GM12878 (cell line): ENCODE data around the gene ARVCF. TPM values are rescaled to one million over a fixed set of nuclear protein-coding genes. Genes with fewer than 3 reads are reported as not detected.

ENCODE experiments used
- ATAC-seq: fragments of 200-7000 bp; cut with Tn5 transposase; 3 replicates; pipeline ENCODE4 v1.9.1; 2020; ENCODE audit warnings: mild to moderate bottlenecking, moderate library complexity
- BruUV-seq: library from RNA; stranded (reverse); fragments of 400-500 nt; replicated peaks from 2 replicates; lab custom pipeline; 2021; lab: Mats Ljungman, UMichigan
- CTCF ChIA-PET: fragments of 300-600 bp; sonication (Branson Sonifier 250); formaldehyde crosslinking; extraction: SDS; loops from one replicate; lab custom pipeline; 2021; ENCODE audit warnings: inconsistent platforms; lab: Yijun Ruan, JAX
- POLR2A ChIA-PET: fragments of 350-600 bp; formaldehyde crosslinking; extraction: SDS; loops from one replicate; lab custom pipeline; 2021; ENCODE audit warnings: inconsistent platforms; lab: Charles Lee
- RAD21 ChIA-PET: fragments of 300-600 bp; sonication (Branson Sonifier 250); formaldehyde crosslinking; loops from one replicate; lab custom pipeline; 2023; ENCODE audit warnings: antibody characterized with exemption; ENCODE audit not compliant: unreplicated experiment; lab: Charles Lee
- SMC1A ChIA-PET: fragments of 300-600 bp; sonication (Branson Sonifier 250); formaldehyde crosslinking; loops from one replicate; lab custom pipeline; 2023; ENCODE audit not compliant: unreplicated experiment, uncharacterized antibody; lab: Charles Lee
- DNase-seq: peaks from one replicate; pipeline ENCODE4 v3.0.0-alpha.2; 2011; ENCODE audit warnings: low read depth, low spot score
- FAIRE-seq: peaks from 3 replicates; lab custom pipeline; 2011; peaks lifted over from hg19 to GRCh38; lab: Jason Lieb, UNC
- H2AFZ ChIP-seq: 2 replicates; pipeline ENCODE4 v1.6.0; 2011; ENCODE audit warnings: low read depth, low read length, control low read depth; ENCODE audit not compliant: control insufficient read depth
- H3K27ac ChIP-seq: 2 replicates; pipeline ENCODE4 v1.5.1; 2011; ENCODE audit warnings: control low read depth; ENCODE audit not compliant: control insufficient read depth, insufficient read depth
- H3K27me3 ChIP-seq, 2 experiments: replicated peaks in 1 of 2; 2 replicates each; pipeline versions ENCODE4 v1.6.0 to v1.6.1; 2011; ENCODE audit warnings: low read length in 1 of 2; ENCODE audit not compliant: control insufficient read depth in 2 of 2, insufficient read depth in 2 of 2
- H3K36me3 ChIP-seq, 2 experiments: 2 replicates each; pipeline ENCODE4 v1.5.1; 2011; ENCODE audit warnings: low read length in 1 of 2; ENCODE audit not compliant: control insufficient read depth in 2 of 2, insufficient read depth in 2 of 2
- H3K4me1 ChIP-seq: 2 replicates; pipeline ENCODE4 v1.6.1; 2011; ENCODE audit warnings: mild to moderate bottlenecking, low read length, moderate library complexity, mixed read lengths; ENCODE audit not compliant: control insufficient read depth, insufficient read depth
- H3K4me2 ChIP-seq: 2 replicates; pipeline ENCODE4 v1.6.0; 2011; ENCODE audit warnings: control low read depth; ENCODE audit not compliant: control insufficient read depth, insufficient read depth
- H3K4me3 ChIP-seq: fragments of 200-600 bp; sonication (generic); 2 replicates; pipeline ENCODE4 v1.5.1; 2016
- H3K79me2 ChIP-seq: 2 replicates; pipeline ENCODE4 v1.6.0; 2011; ENCODE audit warnings: low read length; ENCODE audit not compliant: control insufficient read depth, insufficient read depth
- H3K9ac ChIP-seq: 2 replicates; pipeline ENCODE4 v1.8.0; 2011; ENCODE audit warnings: low read length, control low read depth, mixed read lengths; ENCODE audit not compliant: control insufficient read depth, insufficient read depth
- H3K9me3 ChIP-seq: replicated peaks from 3 replicates; pipeline ENCODE4 v1.5.1; 2011; ENCODE audit warnings: mild to moderate bottlenecking, low read length; ENCODE audit not compliant: control insufficient read depth, insufficient read depth
- H4K20me1 ChIP-seq: 2 replicates; pipeline ENCODE4 v1.6.0; 2011; ENCODE audit not compliant: control insufficient read depth, insufficient read depth
- ATF7 ChIP-seq: fragments of 450-650 bp; IDR thresholded peaks from 2 replicates; pipeline ENCODE4 v1.6.1; 2016; ENCODE audit warnings: low read depth, mild to moderate bottlenecking
- BCL11A ChIP-seq: IDR thresholded peaks from 2 replicates; pipeline ENCODE4 v1.6.1; 2011; ENCODE audit warnings: low read depth, low read length
- CEBPB ChIP-seq, 2 experiments: fragments of 150-350 bp in 1 of 2; IDR thresholded peaks; 2 replicates each; pipeline ENCODE4 v1.6.1; 2012 to 2014; ENCODE audit warnings: low read depth in 2 of 2, low read length in 2 of 2, borderline replicate concordance in 1 of 2, inconsistent platforms in 1 of 2
- GABPA ChIP-seq: IDR thresholded peaks from 2 replicates; pipeline ENCODE4 v1.6.1; 2014; ENCODE audit warnings: antibody characterized with exemption, low read depth, mild to moderate bottlenecking, inconsistent platforms
- KDM1A ChIP-seq: fragments of 200-600 bp; sonication (generic); IDR thresholded peaks from 2 replicates; pipeline ENCODE4 v1.6.1; 2016; ENCODE audit warnings: borderline replicate concordance
- MYC ChIP-seq: IDR thresholded peaks from 2 replicates; pipeline ENCODE4 v1.6.1; 2011; ENCODE audit warnings: mild to moderate bottlenecking, low read length, moderate library complexity, inconsistent platforms; ENCODE audit not compliant: insufficient read depth, insufficient replicate concordance, insufficient read length, severe bottlenecking
- NFXL1 ChIP-seq: fragments of 450-650 bp; IDR thresholded peaks from 2 replicates; pipeline ENCODE4 v1.6.1; 2017; ENCODE audit warnings: antibody characterized with exemption, mild to moderate bottlenecking, borderline replicate concordance
- NR2C1 ChIP-seq: fragments of 450-650 bp; IDR thresholded peaks from 2 replicates; pipeline ENCODE4 v1.6.1; 2017; ENCODE audit warnings: antibody characterized with exemption, mild to moderate bottlenecking, moderate library complexity
- RAD21 ChIP-seq: IDR thresholded peaks from 2 replicates; pipeline ENCODE4 v1.6.1; 2011; ENCODE audit warnings: mild to moderate bottlenecking, low read depth, low read length, moderate library complexity; ENCODE audit not compliant: insufficient read depth
- SP1 ChIP-seq: IDR thresholded peaks from one replicate; pipeline ENCODE4 v1.6.1; 2011; ENCODE audit warnings: low read depth, low read length
- SRF ChIP-seq, 2 experiments: IDR thresholded peaks; 2 replicates each; pipeline ENCODE4 v1.6.1; 2011; ENCODE audit warnings: low read depth in 2 of 2, low read length in 2 of 2, mild to moderate bottlenecking in 1 of 2, moderate library complexity in 1 of 2
- TBL1XR1 ChIP-seq: IDR thresholded peaks from 2 replicates; pipeline ENCODE4 v1.6.1; 2012; ENCODE audit warnings: low read depth, low read length, improper control_type of control experiment
- WGBS: methylation state at CpG from one replicate; pipeline ENCODE4 v1.1.6; 2016; ENCODE audit warnings: low lambda C conversion rate; ENCODE audit not compliant: insufficient replicate concordance, insufficient coverage; ENCODE audit errors: missing lambda C conversion rate; 5-methylcytosine and 5-hydroxymethylcytosine counted together
- in situ Hi-C: fragments of 300-500 bp; cut with MboI; formaldehyde crosslinking; loops from 9 replicates; pipeline ENCODE4 v1.14.3; 2018; ENCODE audit warnings: mixed read lengths
- intact Hi-C: fragments of 100-400 bp; cut with micrococcal nuclease; formaldehyde crosslinking; loops from one replicate; pipeline ENCODE4 v1.14.2; 2022; ENCODE audit not compliant: unreplicated experiment
- polyA plus RNA-seq, 11 experiments: library from polyadenylated mRNA; depleted of rRNA in 4 of 11; unstranded in 6 of 11; stranded (reverse) in 5 of 11; fragments of >200 nt; fragmentation: Nextera tagmentation in 4 of 11; fragmentation: Illumina TruSeq in 1 of 11; extraction: Ambion mirVana in 4 of 11; extraction: Trizol in 1 of 11; gene quantifications; 1 replicate in 1 of 11; 2 replicates in 10 of 11; pipeline versions ENCODE4 v1.2.1 to v1.2.3, GENCODE V29; 2011 to 2016; ENCODE audit warnings: inconsistent platforms in 2 of 11, missing spikeins in 2 of 11, low read depth in 1 of 11
- total RNA-seq, 4 experiments: library from RNA; depleted of rRNA in 3 of 4; stranded (reverse); fragments of >200 nt in 3 of 4; fragmentation: Illumina TruSeq in 1 of 4; extraction: Trizol in 1 of 4; gene quantifications; 2 replicates each; pipeline versions ENCODE4 v1.2.1 to v1.2.3, GENCODE V29; 2013 to 2021
- TF ChIP-seq, protein P1 (sequence below): fragments of 450-650 bp; formaldehyde crosslinking; IDR thresholded peaks from 2 replicates; pipeline ENCODE4 v1.4.0; 2020; ENCODE audit warnings: mild to moderate bottlenecking, moderate library complexity
- TF ChIP-seq, protein P2 (sequence below): fragments of 150-350 bp; IDR thresholded peaks from 2 replicates; pipeline ENCODE4 v1.6.1; 2016; ENCODE audit warnings: low read depth, low read length

The ARVCF gene
- total and polyA plus RNA-seq, 10 of the 15 experiments (the other 5 are each of a cell fraction or from before 2014, with no cell fraction given): 0.13 to 1.9 (median 1.0) TPM; not detected in 2

DNA sequence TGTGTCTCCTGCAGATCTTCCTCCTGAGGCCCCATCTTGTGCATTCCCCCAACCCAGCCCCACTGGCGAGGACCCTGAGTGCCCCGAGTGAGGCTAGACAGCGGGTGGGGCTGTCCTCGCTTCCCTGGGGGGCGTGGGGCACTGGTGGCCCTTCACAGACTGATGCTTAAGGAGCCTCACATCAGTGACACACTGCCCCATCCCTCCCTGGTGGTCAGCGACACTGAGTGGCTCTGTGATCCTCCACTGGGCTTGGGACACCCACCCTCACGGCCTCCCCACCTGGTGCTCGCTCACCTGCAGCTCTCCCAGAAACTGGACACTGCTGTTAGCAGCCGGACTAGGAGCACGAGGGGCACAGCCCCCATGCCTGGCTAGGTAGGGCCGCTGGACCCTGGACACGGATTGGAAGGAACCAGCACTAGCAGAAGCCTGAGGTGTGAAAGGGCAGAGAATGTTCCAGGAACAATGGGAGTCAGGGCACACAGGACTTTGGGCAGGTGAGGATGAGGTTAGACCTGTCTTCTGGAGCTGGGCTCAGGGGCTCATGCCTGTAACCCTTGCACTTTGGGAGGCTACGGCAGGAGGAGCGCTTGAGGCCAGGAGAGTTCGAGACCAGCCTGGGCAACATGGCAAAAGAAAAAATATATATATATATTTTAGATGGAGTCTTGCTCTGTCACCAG, 51.8 kb downstream of the ARVCF start:
- in situ Hi-C loops: no loop called here

More for the DNA sequence above, 51.8 kb downstream of the ARVCF start:
- Histone ChIP-seq H3K4me1 (no peaks in the 10 kb centered on the region), H3K27ac (no peak overlapping the region), H3K9me3 (no peaks in the 10 kb centered on the region), H3K4me3 (no peak overlapping the region), H4K20me1 (no peaks in the 10 kb centered on the region), H3K9ac (no peak overlapping the region), H2AFZ (no peak overlapping the region), H3K79me2 (no peaks in the 10 kb centered on the region), H3K36me3 (peaks cover 2 to 3% of the 10 kb centered on the region in 2 experiments; a peak in 2 of 4 replicates), H3K4me2 (no peak overlapping the region), H3K27me3 (no peaks in the 10 kb centered on the region)
- FAIRE-seq (no peak), ATAC-seq (no peak), DNase-seq (no peak)
- SMC1A ChIA-PET: no interaction called here
- TF ChIP-seq TBL1XR1: no peak
- no peak for TF ChIP-seq KDM1A
- TF ChIP-seq, protein P1, sequence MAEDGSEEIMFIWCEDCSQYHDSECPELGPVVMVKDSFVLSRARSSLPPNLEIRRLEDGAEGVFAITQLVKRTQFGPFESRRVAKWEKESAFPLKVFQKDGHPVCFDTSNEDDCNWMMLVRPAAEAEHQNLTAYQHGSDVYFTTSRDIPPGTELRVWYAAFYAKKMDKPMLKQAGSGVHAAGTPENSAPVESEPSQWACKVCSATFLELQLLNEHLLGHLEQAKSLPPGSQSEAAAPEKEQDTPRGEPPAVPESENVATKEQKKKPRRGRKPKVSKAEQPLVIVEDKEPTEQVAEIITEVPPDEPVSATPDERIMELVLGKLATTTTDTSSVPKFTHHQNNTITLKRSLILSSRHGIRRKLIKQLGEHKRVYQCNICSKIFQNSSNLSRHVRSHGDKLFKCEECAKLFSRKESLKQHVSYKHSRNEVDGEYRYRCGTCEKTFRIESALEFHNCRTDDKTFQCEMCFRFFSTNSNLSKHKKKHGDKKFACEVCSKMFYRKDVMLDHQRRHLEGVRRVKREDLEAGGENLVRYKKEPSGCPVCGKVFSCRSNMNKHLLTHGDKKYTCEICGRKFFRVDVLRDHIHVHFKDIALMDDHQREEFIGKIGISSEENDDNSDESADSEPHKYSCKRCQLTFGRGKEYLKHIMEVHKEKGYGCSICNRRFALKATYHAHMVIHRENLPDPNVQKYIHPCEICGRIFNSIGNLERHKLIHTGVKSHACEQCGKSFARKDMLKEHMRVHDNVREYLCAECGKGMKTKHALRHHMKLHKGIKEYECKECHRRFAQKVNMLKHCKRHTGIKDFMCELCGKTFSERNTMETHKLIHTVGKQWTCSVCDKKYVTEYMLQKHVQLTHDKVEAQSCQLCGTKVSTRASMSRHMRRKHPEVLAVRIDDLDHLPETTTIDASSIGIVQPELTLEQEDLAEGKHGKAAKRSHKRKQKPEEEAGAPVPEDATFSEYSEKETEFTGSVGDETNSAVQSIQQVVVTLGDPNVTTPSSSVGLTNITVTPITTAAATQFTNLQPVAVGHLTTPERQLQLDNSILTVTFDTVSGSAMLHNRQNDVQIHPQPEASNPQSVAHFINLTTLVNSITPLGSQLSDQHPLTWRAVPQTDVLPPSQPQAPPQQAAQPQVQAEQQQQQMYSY (CRISPR knock-in tag): no peak
- TF ChIP-seq RAD21: no peak
- no peak for TF ChIP-seq NR2C1
- TF ChIP-seq, protein P2, sequence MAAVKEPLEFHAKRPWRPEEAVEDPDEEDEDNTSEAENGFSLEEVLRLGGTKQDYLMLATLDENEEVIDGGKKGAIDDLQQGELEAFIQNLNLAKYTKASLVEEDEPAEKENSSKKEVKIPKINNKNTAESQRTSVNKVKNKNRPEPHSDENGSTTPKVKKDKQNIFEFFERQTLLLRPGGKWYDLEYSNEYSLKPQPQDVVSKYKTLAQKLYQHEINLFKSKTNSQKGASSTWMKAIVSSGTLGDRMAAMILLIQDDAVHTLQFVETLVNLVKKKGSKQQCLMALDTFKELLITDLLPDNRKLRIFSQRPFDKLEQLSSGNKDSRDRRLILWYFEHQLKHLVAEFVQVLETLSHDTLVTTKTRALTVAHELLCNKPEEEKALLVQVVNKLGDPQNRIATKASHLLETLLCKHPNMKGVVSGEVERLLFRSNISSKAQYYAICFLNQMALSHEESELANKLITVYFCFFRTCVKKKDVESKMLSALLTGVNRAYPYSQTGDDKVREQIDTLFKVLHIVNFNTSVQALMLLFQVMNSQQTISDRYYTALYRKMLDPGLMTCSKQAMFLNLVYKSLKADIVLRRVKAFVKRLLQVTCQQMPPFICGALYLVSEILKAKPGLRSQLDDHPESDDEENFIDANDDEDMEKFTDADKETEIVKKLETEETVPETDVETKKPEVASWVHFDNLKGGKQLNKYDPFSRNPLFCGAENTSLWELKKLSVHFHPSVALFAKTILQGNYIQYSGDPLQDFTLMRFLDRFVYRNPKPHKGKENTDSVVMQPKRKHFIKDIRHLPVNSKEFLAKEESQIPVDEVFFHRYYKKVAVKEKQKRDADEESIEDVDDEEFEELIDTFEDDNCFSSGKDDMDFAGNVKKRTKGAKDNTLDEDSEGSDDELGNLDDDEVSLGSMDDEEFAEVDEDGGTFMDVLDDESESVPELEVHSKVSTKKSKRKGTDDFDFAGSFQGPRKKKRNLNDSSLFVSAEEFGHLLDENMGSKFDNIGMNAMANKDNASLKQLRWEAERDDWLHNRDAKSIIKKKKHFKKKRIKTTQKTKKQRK: no peak
- TF ChIP-seq MYC: no peak
- TF ChIP-seq CEBPB (IDR thresholded peaks at IDR 0.05; ENCODE audit: borderline replicate concordance in 1 of 2, low read depth in 2 of 2, low read length in 2 of 2): no peak
- TF ChIP-seq SRF (IDR thresholded peaks at IDR 0.05; ENCODE audit: low read depth in 2 of 2, low read length in 2 of 2): no peak
- TF ChIP-seq NFXL1: no peak
- no peak for TF ChIP-seq BCL11A
- TF ChIP-seq SP1: no peak
- TF ChIP-seq ATF7: no peak
- no peak for TF ChIP-seq GABPA
- CTCF ChIA-PET: interaction anchor here (1.0 to 1.2 kb wide), 2 partner anchors 13 to 118 kb away, joined by 3 read pairs; no protein-coding TSS in a partner anchor
- RAD21 ChIA-PET: no interaction called here
- 92% methylated on average over 15 of the region's 15 CpGs for WGBS
- BruUV-seq: no TSS peak
- intact Hi-C loops: no loop called here
- POLR2A ChIA-PET: no interaction called here
